Stimulated activated CD8-positive, alpha-beta memory T cell treated with anti-CD3 and anti-CD28 coated beads, Interleukin-4, amount 100 ng/mL, for 4 hours (primary cell): ENCODE data around the gene PRDM16.

Experiments
- DNase-seq, 2 donors: peaks; one replicate each; pipeline ENCODE4 v3.0.0-alpha.2; 2020; ENCODE audit warnings: low read depth in 2 of 2, low spot score in 1 of 2

PRDM16 gene

DNA sequence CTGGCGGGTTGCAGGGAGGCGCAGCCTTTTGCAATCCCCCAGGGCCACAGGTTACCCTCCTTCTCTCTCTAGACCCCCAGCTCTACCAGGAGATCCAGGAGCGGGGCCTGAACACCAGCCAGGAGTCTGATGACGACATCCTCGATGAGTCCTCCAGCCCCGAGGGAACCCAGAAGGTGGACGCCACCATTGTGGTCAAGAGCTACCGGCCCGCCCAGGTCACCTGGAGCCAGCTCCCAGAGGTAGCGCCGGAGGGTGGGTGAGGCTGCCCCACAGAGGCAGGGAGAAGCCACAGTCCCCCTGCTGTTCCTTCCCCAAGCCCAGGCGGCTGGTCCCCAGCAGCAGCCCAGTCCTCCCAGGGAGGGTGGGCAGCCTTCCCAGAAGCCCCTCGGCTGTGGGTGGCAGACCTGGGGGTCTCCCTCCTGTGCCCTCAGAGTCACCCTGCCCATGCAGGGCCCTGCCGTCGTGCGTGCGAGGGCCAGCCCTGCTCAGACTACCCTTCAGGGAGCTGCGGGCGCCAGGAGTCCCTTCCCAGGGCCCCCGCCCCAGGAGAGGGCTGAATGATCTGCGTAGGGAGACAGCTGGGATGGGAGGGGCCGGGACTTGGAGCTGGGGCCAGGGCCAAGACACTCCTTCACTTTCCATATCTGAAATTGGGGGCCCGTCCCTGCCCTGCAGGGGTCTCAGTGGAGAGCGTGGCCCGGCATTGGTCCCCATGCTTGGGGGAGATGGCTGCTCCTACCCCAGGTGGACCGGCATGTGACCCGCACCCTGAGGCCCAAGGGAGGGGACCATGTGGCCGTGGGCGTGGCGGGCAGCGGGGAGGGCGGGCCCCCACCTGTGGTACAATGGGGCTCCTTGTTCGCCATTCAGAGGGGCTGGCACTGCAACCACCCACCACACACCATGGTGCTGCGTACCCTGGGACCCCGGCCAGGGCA is 398.4 kb downstream of the PRDM16 start:
- DNase-seq: no peak

DNA sequence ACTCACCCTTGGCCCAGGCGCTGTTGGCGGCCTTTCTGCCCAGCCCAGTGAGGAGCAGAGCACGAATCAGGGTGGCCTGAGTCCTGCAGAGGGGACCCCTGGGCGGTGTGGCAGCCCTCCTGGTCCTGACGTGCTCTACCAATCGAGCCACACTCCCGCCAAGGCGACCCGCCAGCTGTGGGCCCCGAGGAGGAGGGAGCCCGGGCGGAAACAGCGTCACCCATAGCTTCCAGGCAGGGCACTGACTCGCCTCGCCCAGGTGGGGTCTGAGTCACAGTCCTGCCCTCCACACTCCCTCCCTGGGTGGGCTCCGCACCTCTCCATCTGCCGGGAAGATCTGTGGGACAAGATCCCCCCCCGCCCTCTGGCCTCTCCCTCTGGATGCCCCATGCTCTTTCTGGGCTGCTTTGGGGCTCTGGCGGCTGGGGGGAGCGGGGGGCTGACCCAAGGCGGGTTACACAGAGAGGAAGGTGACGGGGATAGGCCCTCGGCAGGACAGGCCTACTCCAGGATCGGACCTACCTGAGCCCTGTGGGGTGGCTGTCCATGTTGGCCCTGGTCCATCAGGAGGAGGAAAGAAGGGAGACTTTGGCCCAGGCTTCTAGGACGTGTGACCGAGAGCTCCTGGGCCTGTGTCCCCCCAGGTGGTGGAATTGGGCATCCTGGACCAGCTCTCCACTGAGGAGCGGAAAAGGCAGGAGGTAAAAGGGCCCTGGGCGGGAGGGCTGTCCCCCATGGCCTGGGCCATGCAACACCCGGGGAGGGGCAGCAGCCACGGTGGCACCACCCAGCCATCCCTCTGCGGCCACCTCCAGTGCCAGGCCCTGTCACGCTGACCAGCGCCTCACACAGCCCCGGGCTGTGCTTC is 399.5 kb downstream of the PRDM16 start:
- no peak for DNase-seq

DNA sequence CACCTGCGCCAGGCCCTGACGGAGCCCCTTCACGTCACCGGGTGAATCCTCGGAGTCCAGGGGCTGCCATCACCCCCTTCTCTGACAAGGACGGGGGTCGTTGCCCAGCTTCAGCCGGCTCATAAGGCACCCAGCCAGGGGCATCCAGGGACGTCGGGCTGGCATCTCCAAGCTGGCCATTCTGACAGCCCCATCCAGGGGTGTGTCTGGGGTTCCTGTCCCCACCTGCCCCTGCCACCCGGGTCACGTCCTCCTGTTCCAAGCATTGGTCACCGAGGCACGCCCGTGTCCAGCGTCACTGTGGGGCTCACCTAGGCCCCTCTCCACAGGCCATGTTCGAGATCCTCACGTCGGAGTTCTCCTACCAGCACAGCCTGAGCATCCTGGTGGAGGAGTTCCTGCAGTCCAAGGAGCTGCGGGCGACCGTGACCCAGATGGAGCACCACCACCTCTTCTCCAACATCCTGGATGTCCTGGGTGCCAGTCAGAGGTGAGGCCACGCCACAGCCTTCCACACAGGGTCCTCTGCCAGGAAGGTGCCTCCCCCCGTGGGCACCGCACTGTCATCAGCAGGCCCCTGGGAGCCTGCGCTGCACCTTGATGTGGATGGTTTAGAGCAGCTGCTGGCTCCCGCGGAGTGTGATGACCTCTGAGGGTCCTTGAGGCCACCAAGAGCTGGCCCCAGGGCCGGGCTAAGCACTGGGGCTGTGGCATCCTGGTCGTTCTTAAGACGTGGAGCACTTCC is 400.3 kb downstream of the PRDM16 start:
- no peak for DNase-seq

DNA sequence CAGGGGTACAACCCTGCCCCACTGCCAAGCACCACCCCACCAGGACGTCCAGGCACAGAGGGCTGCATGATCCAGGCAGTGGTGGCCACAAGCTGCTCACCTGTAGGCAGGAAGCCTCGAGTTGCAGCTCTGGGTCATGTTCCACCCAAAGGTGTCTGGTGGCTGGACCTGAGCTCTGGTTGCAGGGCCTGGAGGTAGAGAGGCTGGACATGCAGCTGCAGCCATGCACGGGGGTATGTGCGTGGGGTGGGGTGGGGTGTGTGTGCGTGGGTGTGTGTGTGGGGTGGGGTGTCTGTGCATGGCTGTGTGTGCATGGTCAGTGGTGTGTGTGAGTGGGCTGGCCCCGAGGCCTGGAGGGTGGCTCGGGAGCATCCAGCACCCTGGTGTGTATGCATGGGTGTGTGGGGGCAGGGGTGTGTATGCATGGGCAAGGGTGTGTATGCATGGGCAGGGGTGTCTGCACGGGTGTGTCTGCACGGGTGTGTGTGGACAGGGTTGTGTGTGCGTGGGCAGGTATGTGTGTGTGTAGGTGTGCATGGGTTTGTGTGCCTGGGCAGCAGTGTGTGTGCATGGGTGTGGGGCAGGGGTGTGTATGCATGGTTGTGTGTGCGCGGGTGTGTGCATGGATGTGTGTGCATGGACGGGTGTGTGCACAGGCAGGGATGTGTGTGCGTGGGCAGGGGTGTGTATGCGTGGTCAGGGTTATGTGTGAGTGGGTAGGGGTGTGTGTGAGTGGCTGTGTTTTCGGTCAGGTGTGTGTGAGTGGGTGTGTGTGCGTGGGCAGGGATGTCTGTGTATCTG is 401.0 kb downstream of the PRDM16 start:
- DNase-seq: no peak

DNA sequence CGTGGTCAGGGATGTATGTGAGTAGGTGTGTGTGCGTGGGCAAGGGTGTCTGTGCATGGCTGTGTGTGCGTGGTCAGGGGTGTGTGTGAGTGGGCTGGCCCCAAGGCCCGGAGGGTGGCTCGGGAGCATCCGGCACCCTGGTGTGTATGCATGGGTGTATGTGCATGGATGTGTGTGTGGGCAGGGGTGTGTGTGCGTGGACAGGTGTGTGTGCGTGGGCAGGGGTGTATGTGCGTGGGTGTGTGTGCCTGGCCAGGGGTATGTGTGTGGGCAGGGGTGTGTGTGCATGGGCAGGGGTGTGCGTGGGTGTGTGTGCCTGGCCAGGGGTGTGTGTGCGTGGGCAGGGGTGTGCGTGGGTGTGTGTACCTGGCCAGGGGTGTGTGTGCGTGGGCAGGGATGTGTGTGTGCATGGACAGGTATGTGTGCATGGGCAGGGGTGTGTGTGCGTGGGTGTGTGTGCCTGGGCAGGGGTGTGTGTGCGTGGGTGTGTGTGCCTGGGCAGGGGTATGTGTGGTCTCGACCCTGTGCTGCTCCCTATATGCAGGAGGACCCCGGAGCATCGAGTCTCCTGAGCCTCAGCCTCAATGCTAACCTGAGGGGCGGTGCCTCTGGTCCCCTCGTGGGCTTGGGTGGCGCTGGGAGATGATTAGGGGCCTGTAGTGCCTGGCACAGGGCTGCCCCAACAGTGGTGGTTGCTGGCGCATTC is 401.8 kb downstream of the PRDM16 start:
- no peak for DNase-seq

DNA sequence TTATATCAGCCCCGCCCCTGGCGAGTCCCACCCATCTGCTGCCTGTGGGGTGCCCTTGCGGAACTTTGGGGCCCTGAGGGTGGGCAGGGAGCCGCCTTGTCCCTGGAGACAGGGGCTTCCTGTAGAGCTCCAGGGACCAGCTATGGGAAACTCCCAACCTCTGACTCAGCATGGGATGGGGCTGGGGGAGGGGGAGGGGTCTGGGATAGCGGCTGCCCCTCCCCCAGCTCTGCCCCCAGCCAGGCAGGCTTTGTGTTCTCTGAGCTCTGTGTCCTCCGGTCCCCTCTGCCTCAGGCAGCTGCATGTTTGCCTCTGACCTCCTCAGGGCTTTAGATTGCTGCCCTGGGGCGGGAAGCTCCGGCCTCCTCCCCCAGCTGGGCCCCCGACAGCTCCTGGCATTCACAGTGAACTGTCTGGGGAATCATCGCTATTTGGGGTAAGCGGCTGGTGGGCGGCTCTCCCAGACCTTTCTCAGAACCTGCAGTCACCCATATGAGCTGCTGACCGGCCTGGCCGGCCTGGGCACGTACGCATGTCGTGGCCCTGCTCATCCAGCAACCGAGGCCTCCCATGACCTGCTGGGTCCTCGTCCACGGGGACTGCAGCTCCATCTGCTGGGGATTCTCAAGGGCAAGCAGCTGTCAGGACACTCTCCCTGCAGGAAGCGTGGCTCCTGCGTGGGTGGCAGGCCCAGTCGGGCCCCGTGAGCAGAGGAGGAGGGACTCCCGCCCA is 402.5 kb downstream of the PRDM16 start:
- DNase-seq: no peak

DNA sequence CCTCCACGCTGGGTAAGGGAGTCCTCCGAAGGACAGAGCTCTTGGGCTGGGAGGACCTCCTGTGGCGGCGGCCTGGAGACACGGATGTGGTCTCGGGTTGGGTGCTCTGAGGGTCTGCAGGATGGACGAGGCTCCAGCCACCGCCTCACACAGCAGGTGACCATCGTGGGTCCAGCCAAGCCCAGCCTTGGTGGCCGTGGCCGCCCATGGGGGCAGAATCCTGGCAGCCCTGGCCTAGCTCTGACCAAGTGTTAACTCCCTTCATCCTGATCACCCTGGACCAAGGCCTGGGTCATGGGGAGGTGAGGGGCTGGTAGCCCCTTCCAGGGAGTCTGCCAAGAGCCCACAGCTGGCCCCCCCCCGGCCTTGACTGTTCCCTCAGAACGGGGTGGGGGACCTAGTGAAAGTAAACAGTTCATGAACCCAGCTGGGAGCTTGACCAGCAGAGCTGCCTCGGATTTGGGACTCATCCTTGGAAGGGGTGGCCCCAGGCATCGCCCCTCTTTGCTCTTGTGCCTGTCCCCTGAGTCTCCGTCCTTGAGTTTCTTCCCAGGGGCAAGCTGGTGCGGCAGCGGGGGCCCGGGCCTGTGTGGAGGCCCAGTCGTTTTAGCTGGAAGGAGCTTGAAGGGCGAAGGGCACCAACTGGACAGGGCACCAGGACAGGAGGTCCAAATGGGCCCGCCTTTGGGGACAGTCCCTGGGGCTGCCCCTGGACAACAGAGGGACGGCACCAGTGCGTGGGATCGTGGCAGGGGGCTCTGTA is 403.3 kb downstream of the PRDM16 start:
- no peak for DNase-seq

DNA sequence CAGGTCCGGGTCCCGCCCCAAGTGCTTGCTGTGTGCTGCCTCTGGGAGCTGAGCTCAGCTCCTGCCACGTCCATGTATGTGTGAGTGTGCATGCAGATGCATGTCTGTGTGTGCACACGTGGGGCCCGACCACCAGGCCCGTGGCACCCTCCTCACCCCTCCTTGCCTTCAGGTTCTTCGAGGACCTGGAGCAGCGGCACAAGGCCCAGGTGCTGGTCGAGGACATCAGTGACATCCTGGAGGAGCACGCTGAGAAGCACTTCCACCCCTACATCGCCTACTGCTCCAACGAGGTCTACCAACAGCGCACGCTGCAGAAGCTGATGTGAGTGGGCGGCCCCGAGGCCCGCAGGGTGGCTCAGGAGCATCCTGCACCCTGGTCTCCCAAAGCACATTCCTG is 403.9 kb downstream of the PRDM16 start:
- no peak for DNase-seq

DNA sequence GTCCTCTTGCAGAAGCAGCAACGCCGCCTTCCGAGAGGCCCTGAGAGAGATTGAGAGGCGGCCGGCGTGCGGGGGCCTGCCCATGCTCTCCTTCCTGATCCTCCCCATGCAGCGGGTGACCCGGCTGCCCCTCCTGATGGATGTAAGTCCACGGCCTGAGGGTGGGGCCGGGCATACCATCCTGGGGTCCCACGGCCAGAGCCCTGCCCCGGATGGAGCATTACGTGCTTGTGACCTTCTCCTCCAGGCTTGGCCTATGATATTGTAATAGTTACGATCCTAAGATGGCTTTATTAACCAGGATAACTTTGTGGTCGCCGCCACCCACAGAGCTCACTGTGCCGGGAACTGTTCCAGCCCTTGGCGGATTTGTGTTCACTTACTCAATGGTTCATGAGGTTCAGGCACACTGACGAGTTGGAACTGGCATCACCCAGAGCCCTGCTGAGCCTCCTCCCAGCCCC is 404.4 kb downstream of the PRDM16 start:
- DNase-seq: no peak

DNA sequence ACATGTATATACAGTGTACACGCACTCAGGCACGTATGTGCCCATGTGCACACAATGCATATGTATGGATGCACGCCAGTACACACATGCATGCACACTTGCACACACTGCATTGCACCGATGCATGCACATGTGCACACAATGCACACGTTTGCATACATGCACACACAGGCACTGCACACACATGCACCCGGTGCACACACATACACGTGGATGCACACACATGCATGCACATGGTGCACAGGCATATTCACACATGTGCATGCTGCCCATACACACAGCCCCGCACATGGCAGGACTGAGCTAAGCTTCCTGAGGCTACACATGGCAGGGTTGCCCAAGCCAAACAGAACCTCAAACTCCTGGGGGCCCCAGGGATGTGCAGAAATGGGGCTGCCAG is 405.0 kb downstream of the PRDM16 start:
- DNase-seq: no peak

DNA sequence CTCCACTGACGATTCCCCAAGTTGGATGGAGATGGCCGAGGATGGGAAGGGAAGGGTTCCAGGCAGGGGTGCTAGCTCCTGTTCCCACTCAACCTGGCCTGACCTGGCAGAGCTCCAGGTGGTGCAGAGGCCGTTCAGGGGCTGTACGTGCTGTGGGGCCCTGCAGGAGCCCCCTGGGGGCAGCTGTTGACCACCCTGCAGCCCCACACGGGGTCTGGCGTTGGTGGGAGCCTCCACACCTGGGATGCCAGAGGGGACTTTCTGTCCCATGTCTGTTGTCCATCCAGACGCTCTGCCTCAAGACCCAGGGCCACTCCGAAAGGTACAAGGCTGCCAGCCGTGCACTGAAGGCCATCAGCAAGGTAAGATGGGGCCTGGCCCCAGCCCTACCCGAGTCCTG is 405.4 kb downstream of the PRDM16 start:
- DNase-seq: no peak

DNA sequence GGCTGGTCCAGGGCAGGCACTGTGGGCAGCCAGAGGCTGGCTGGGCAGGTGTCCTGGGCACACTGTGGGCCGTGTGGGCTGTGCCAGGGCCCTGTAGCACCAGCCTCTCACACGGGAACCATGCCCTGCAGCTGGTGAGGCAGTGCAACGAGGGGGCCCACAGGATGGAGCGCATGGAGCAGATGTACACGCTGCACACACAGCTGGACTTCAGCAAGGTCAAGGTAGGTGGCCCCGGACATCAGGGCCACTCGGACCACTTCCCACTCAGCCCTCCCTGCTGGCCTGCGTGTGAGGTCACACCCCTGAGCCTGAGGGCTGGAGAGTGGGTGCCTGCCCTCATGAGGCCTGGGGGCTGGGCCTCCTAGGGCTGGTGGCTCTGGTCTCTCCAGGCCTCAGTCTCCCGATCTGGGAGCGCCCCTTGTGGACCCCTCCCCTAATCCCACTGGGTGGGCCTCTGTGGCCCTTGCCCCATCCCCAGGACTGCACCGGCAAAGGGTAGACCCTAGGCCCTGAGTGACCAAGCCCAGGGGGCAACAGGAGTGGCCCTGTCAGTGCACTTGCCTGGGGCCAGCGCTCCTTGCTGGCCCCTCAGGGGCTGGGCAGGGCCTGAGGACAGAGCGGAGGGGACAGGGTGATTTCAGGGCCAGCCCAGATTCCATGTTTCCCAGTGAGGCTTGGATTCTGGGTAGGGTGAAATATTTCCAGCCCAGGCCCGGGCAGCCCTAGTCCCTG is 407.0 kb downstream of the PRDM16 start:
- no peak for DNase-seq

DNA sequence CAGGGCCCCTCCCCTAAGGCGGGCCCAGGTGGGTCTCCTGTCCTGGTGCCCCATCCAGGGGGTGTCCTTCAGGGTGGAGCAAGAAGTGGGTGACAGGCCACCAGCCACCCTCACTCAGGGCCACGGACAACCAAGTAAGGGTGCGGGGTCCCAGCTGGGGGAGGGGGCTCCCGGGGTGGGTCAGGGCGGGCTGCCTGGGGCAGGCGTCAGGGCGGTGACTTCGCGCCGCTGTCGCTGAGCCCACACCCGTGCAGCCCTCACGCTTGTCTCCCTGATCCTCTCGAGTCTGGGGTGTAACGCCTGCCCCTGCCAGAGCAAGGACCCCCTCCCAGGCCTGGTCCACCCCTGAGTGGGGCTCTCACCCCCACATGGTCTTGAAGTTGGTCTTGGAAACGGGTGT is 407.7 kb downstream of the PRDM16 start:
- no peak for DNase-seq

DNA sequence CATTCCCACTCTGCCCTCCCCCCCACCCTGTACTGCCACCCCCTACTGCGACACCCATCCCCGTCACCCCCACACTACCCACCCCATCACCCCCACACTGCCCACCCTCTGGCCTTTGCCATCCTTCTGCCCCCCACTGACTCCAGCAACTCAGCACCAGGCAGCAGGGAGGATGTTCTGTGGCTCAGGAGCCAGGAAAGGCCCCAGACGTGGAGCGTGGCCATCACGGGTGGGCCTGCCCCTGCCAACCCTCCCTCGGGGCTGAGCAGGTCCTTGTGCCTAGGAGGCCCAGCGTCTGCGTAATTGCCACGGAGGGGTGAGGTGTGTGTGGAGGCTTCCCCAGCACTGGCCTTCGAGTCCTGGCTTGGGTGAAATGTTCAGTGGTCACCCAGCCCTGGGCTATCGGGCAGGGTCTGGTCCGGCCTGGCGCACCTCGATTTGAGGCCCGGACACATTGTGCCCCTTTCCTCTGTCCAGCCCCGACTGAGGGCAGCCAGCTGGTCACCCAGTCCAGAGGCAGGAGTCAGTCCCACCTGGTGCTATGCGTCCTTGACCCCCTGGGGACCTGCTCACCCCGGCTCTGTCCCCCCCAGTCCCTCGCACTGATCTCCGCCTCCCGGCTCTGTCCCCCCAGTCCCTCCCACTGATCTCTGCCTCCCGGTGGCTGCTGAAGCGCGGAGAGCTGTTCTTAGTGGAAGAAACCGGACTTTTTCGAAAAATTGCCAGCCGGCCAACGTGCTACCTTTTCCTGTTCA is 408.4 kb downstream of the PRDM16 start:
- DNase-seq: no peak

DNA sequence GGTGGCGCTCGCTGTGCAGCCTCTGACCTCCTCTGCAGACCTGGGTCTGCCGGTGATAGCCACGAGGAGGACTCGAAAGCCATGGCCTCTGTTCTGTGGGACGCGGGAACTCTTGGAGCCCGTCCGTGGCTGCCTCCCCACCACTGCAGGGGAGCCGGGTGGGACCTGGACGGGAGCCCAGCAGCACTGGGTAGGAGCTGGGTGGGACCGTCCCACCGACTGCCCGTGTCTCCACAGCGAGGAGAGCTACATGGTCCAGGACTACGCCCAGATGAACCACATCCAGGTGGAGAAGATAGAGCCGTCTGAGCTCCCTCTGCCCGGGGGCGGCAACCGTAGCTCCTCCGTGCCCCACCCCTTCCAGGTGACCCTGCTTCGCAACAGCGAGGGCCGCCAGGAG is 409.2 kb downstream of the PRDM16 start:
- DNase-seq: no peak

DNA sequence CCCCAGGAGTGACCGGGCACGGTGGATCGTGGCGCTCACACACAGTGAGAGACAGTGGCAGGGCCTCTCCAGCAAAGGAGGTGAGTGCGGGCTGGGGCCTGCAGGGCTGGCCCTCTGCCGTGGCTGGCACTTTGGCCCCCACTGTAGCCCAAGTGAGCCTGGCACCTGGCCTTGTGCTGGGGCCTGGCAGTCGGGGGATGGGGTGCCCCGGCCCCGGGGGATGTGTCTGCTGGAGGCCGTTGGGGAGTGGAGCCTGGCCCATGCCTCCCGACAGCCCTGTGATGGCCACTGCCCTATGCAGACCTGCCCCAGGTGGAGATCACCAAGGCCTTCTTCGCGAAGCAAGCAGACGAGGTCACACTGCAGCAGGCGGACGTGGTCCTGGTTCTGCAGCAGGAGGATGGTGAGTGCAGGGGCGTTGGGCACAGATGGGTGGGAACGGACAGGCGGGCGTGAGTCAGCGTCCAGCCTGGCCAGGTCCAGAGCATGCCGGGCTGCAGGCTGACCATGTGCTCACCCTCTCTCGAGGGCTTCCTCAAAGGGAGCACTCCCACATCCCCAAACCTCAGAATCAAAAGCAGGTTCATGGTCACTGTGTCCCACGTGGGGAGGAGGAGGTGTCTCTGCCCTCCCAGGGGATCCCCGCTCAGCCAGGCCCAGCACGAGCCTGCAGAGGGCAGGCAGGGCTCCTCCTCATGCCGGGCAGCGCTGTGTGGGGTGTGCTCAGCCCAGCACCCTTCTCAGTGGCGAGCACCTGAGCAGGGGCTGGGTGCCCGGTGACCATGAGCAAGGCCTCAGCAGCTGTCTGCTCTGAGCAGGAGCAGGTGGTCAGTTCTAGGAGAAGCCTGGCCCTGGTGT is 410.7 kb downstream of the PRDM16 start:
- no peak for DNase-seq
